Measurements from ENCODE around the gene GPALPP1. TPM values are rescaled to one million over a fixed set of nuclear protein-coding genes. Genes with fewer than 3 reads are reported as not detected.
"Not testable (repeated sequence)": the region's sequence is repeated elsewhere in the genome, so short reads cannot be mapped to it uniquely, and the experiment has no call there.

GPALPP1 gene
- total RNA-seq, 1 donor from 2014 or later = 27.7 TPM

- Mint-ChIP-seq H3K9me3 (ENCODE audit: unreplicated experiment) (peaks cover 4% of the 10 kb centered on the region), H3K36me3 (ENCODE audit: unreplicated experiment) (no peaks in the 10 kb centered on the region), H3K27me3 (ENCODE audit: unreplicated experiment) (no peaks in the 10 kb centered on the region), H3K4me1 (ENCODE audit: low read depth, unreplicated experiment) (peaks cover 7% of the 10 kb centered on the region), H3K27ac (ENCODE audit: unreplicated experiment) (no peak overlapping the region), H3K4me3 (ENCODE audit: unreplicated experiment) (no peak overlapping the region)
- TF ChIP-seq CTCF (IDR thresholded peaks at IDR 0.05; ENCODE audit: partially characterized antibody, unreplicated experiment) = no peak
- no peak for DNase-seq
Measured at GRCh38 chr13:45055198-45055901, 66.0 kb downstream of the GPALPP1 start.

GRCh38 chr13:45055902-45056648 lies 66.7 kb downstream of the GPALPP1 start:
- Mint-ChIP-seq H3K4me3 (ENCODE audit: unreplicated experiment) (no peak overlapping the region), H3K4me1 (ENCODE audit: low read depth, unreplicated experiment) (peaks cover 7% of the 10 kb centered on the region), H3K36me3 (ENCODE audit: unreplicated experiment) (no peaks in the 10 kb centered on the region), H3K9me3 (ENCODE audit: unreplicated experiment) (peaks cover 4% of the 10 kb centered on the region), H3K27ac (ENCODE audit: unreplicated experiment) (no peak overlapping the region), H3K27me3 (ENCODE audit: unreplicated experiment) (no peaks in the 10 kb centered on the region)
- no peak for DNase-seq
- no peak for TF ChIP-seq CTCF (IDR thresholded peaks at IDR 0.05; ENCODE audit: partially characterized antibody, unreplicated experiment)

- no peak for DNase-seq
- H3K27ac Mint-ChIP-seq (ENCODE audit: unreplicated experiment) = no peak overlapping the region
- peaks cover 2% of the 10 kb centered on the region for H3K9me3 Mint-ChIP-seq (ENCODE audit: unreplicated experiment)
- no peaks in the 10 kb centered on the region for H3K36me3 Mint-ChIP-seq (ENCODE audit: unreplicated experiment)
- no peaks in the 10 kb centered on the region for H3K4me1 Mint-ChIP-seq (ENCODE audit: low read depth, unreplicated experiment)
- no peak for TF ChIP-seq CTCF (IDR thresholded peaks at IDR 0.05; ENCODE audit: partially characterized antibody, unreplicated experiment)
- H3K4me3 Mint-ChIP-seq (ENCODE audit: unreplicated experiment) = no peak overlapping the region
- H3K27me3 Mint-ChIP-seq (ENCODE audit: unreplicated experiment) = no peaks in the 10 kb centered on the region
Measured at GRCh38 chr13:45060062-45060461, 70.7 kb downstream of the GPALPP1 start.

GRCh38 chr13:45063261-45063860 lies 74.0 kb downstream of the GPALPP1 start:
- H3K27me3 Mint-ChIP-seq (ENCODE audit: unreplicated experiment) = peaks cover 2% of the 10 kb centered on the region
- no peak for TF ChIP-seq CTCF (IDR thresholded peaks at IDR 0.05; ENCODE audit: partially characterized antibody, unreplicated experiment)
- H3K27ac Mint-ChIP-seq (ENCODE audit: unreplicated experiment) = no peak overlapping the region
- H3K4me3 Mint-ChIP-seq (ENCODE audit: unreplicated experiment) = no peak overlapping the region
- H3K4me1 Mint-ChIP-seq (ENCODE audit: low read depth, unreplicated experiment) = no peaks in the 10 kb centered on the region
- peaks cover 4% of the 10 kb centered on the region for H3K9me3 Mint-ChIP-seq (ENCODE audit: unreplicated experiment)
- no peak for DNase-seq
- H3K36me3 Mint-ChIP-seq (ENCODE audit: unreplicated experiment) = no peaks in the 10 kb centered on the region

- not testable (repeated sequence) for H3K27me3 Mint-ChIP-seq (ENCODE audit: unreplicated experiment); H3K27ac Mint-ChIP-seq (ENCODE audit: unreplicated experiment); H3K9me3 Mint-ChIP-seq (ENCODE audit: unreplicated experiment); H3K36me3 Mint-ChIP-seq (ENCODE audit: unreplicated experiment); DNase-seq; H3K4me3 Mint-ChIP-seq (ENCODE audit: unreplicated experiment); H3K4me1 Mint-ChIP-seq (ENCODE audit: low read depth, unreplicated experiment)
Measured at GRCh38 chr13:45063889-45064288, 74.6 kb downstream of the GPALPP1 start.
